HEK293T (cell line): ENCODE measurements around the gene SLC16A3.

Experiments used
- ARNT ChIP-seq: fragments of 450-650 bp; IDR thresholded peaks from 2 replicates; pipeline ENCODE4 v1.6.1; 2017; ENCODE audit warnings: mild to moderate bottlenecking
- BHLHE40 ChIP-seq: fragments of 450-650 bp; IDR thresholded peaks from 2 replicates; pipeline ENCODE4 v1.6.1; 2016; ENCODE audit warnings: mild to moderate bottlenecking, moderate library complexity, borderline replicate concordance
- ELF4 ChIP-seq: fragments of 450-650 bp; IDR thresholded peaks from 2 replicates; pipeline ENCODE4 v1.6.1; 2017; ENCODE audit warnings: antibody characterized with exemption
- FOXA1 ChIP-seq: fragments of 450-650 bp; IDR thresholded peaks from 2 replicates; pipeline ENCODE4 v1.6.1; 2016; ENCODE audit warnings: mild to moderate bottlenecking
- FOXK2 ChIP-seq: fragments of 450-650 bp; IDR thresholded peaks from 2 replicates; pipeline ENCODE4 v1.6.1; 2016; ENCODE audit warnings: mild to moderate bottlenecking
- FOXM1 ChIP-seq: fragments of 450-650 bp; IDR thresholded peaks from 2 replicates; pipeline ENCODE4 v1.6.1; 2017; ENCODE audit warnings: mild to moderate bottlenecking, borderline replicate concordance
- L3MBTL2 ChIP-seq: fragments of 450-650 bp; conservative IDR thresholded peaks from 2 replicates; pipeline ENCODE4 v1.6.1; 2016; ENCODE audit warnings: mild to moderate bottlenecking
- LEF1 ChIP-seq: fragments of 450-650 bp; IDR thresholded peaks from 2 replicates; pipeline ENCODE4 v1.6.1; 2017; ENCODE audit warnings: mild to moderate bottlenecking, borderline replicate concordance
- NFRKB ChIP-seq: fragments of 450-650 bp; IDR thresholded peaks from 2 replicates; pipeline ENCODE4 v1.6.1; 2016; ENCODE audit warnings: mild to moderate bottlenecking, moderate library complexity
- PKNOX1 ChIP-seq: fragments of 450-650 bp; IDR thresholded peaks from 2 replicates; pipeline ENCODE4 v1.6.1; 2016
- SP1 ChIP-seq: fragments of 450-650 bp; IDR thresholded peaks from 2 replicates; pipeline ENCODE4 v1.6.1; 2017
- SUZ12 ChIP-seq: fragments of 450-650 bp; IDR thresholded peaks from 2 replicates; pipeline ENCODE4 v1.6.1; 2016; ENCODE audit warnings: mild to moderate bottlenecking
- ZNF384 ChIP-seq: fragments of 450-650 bp; IDR thresholded peaks from 2 replicates; pipeline ENCODE4 v1.6.1; 2016

GRCh38 chr17:82202981-82203380 lies 25.9 kb upstream of the SLC16A3 start:
- TF ChIP-seq PKNOX1, result no peak
- no peak for TF ChIP-seq FOXM1
- no peak for TF ChIP-seq NFRKB
- TF ChIP-seq L3MBTL2, result no peak
- TF ChIP-seq LEF1, result no peak
- no peak for TF ChIP-seq SUZ12
- TF ChIP-seq ZNF384, result no peak
- TF ChIP-seq FOXK2, result no peak
- TF ChIP-seq ARNT, result no peak
- no peak for TF ChIP-seq BHLHE40
- no peak for TF ChIP-seq FOXA1
- no peak for TF ChIP-seq ELF4
- TF ChIP-seq SP1, result no peak
